H1 (cell line): ENCODE data around the gene PSORS1C1. TPM values are rescaled to one million over a fixed set of nuclear protein-coding genes. Genes with fewer than 3 reads are reported as not detected.

Experiments used
- CBX5 ChIP-seq: fragments of 300-800, 300-1000 bp; sonication (generic); IDR thresholded peaks from 2 replicates; pipeline ENCODE4 v1.7.1; 2016; ENCODE audit warnings: antibody characterized with exemption, low read length, low read depth
- CHD2 ChIP-seq: IDR thresholded peaks from 2 replicates; pipeline ENCODE4 v1.6.1; 2012; ENCODE audit warnings: low read length, improper control_type of control experiment
- CTBP2 ChIP-seq: IDR thresholded peaks from 2 replicates; pipeline ENCODE4 v1.7.0; 2011; ENCODE audit warnings: borderline replicate concordance, mild to moderate bottlenecking, moderate library complexity, mixed read lengths, low read length; ENCODE audit not compliant: insufficient read depth, insufficient read length
- EGR1 ChIP-seq: IDR thresholded peaks from 2 replicates; pipeline ENCODE4 v1.6.1; 2011; ENCODE audit warnings: low read depth, low read length, borderline replicate concordance
- EZH2 ChIP-seq: fragments of 200-600 bp; sonication (generic); IDR thresholded peaks from 2 replicates; pipeline ENCODE4 v1.7.1; 2012; ENCODE audit warnings: low read depth, mild to moderate bottlenecking, moderate library complexity, low read length, inconsistent platforms; ENCODE audit not compliant: severe bottlenecking
- GTF2F1 ChIP-seq: IDR thresholded peaks from 2 replicates; pipeline ENCODE4 v1.6.1; 2012; ENCODE audit warnings: low read depth, low read length, improper control_type of control experiment, borderline replicate concordance
- HDAC2 ChIP-seq, 2 experiments: fragments of 300-600 bp in 1 of 2; sonication (generic) in 1 of 2; IDR thresholded peaks; 2 replicates each; pipeline ENCODE4 v1.6.1; 2011 to 2012; ENCODE audit warnings: low read depth in 2 of 2, low read length in 2 of 2, mild to moderate bottlenecking in 2 of 2, moderate library complexity in 2 of 2, borderline replicate concordance in 1 of 2, inconsistent platforms in 1 of 2
- JUN ChIP-seq: IDR thresholded peaks from 2 replicates; pipeline ENCODE4 v1.6.1; 2011; ENCODE audit warnings: low read depth, mild to moderate bottlenecking, improper control_type of control experiment, low read length
- KDM1A ChIP-seq: fragments of 200-600, 300-600 bp; sonication (generic); IDR thresholded peaks from 2 replicates; pipeline ENCODE4 v1.7.1; 2016; ENCODE audit warnings: mild to moderate bottlenecking, low read length, borderline replicate concordance
- KDM4A ChIP-seq: IDR thresholded peaks from one replicate; pipeline ENCODE4 v1.7.1; 2012; ENCODE audit warnings: low read depth, mild to moderate bottlenecking, moderate library complexity, low read length, inconsistent platforms; ENCODE audit not compliant: severe bottlenecking
- KDM5A ChIP-seq: fragments of 200-600 bp; IDR thresholded peaks from 2 replicates; pipeline ENCODE4 v1.7.1; 2012; ENCODE audit warnings: mild to moderate bottlenecking, low read length, inconsistent platforms, mixed read lengths
- NANOG ChIP-seq: IDR thresholded peaks from 2 replicates; pipeline ENCODE4 v1.6.1; 2011; ENCODE audit warnings: low read length, low read depth, mild to moderate bottlenecking, inconsistent platforms; ENCODE audit not compliant: insufficient read depth, poor library complexity, severe bottlenecking
- NRF1 ChIP-seq: IDR thresholded peaks from 2 replicates; pipeline ENCODE4 v1.6.1; 2011; ENCODE audit warnings: mild to moderate bottlenecking, low read depth, low read length, improper control_type of control experiment
- PHF8 ChIP-seq: fragments of 200-600 bp; sonication (generic); conservative IDR thresholded peaks from 2 replicates; pipeline ENCODE4 v1.7.1; 2012; ENCODE audit warnings: low read depth, mild to moderate bottlenecking, inconsistent platforms, low read length, moderate library complexity
- POLR2A ChIP-seq, 2 experiments: IDR thresholded peaks; 1 replicate in 1 of 2; 2 replicates in 1 of 2; pipeline ENCODE4 v1.6.1; 2011; ENCODE audit warnings: low read depth in 2 of 2, low read length in 2 of 2, mild to moderate bottlenecking in 2 of 2; ENCODE audit errors: control extremely low read depth in 1 of 2
- RNF2 ChIP-seq: fragments of 200-900, 300-1000 bp; sonication (generic); IDR thresholded peaks from 2 replicates; pipeline ENCODE4 v1.7.1; 2016; ENCODE audit warnings: borderline replicate concordance, low read depth, mild to moderate bottlenecking, antibody characterized with exemption, low read length; ENCODE audit not compliant: poor library complexity, severe bottlenecking; ENCODE audit errors: missing control alignments
- SIN3A ChIP-seq, 2 experiments: IDR thresholded peaks in 1 of 2; conservative IDR thresholded peaks in 1 of 2; 2 replicates each; pipeline ENCODE4 v1.6.1; 2011 to 2012; ENCODE audit warnings: low read length in 2 of 2, improper control_type of control experiment in 1 of 2, low read depth in 1 of 2, mild to moderate bottlenecking in 1 of 2
- SP1 ChIP-seq: IDR thresholded peaks from 2 replicates; pipeline ENCODE4 v1.6.1; 2011; ENCODE audit warnings: low read depth, low read length
- SP2 ChIP-seq: IDR thresholded peaks from 2 replicates; pipeline ENCODE4 v1.6.1; 2012; ENCODE audit warnings: mild to moderate bottlenecking, low read length, inconsistent platforms
- TAF7 ChIP-seq: optimal IDR thresholded peaks from 2 replicates; pipeline ENCODE3; 2011; ENCODE audit warnings: low read depth, mild to moderate bottlenecking, inconsistent platforms, low read length, moderate library complexity, borderline replicate concordance
- TCF12 ChIP-seq: IDR thresholded peaks from 2 replicates; pipeline ENCODE4 v1.6.1; 2011; ENCODE audit warnings: low read depth, mild to moderate bottlenecking, low read length
- YY1 ChIP-seq: IDR thresholded peaks from 2 replicates; pipeline ENCODE4 v1.6.1; 2011; ENCODE audit warnings: low read depth, mild to moderate bottlenecking, low read length
- polyA plus RNA-seq, 7 experiments: library from polyadenylated mRNA; depleted of rRNA in 3 of 7; stranded (reverse) in 5 of 7; unstranded in 2 of 7; fragments of >200 nt in 5 of 7; fragments of 200-250 nt in 2 of 7; gene quantifications; 1 replicate in 5 of 7; 2 replicates in 1 of 7; 4 replicates in 1 of 7; pipeline versions ENCODE4 v1.2.1 to v1.2.3, GENCODE V29; 2011 to 2013; ENCODE audit warnings: missing spikeins in 2 of 7, mixed read lengths in 2 of 7
- total RNA-seq: library from RNA; stranded (reverse); fragmentation: NEBNext Ultra II Directional; extraction: Animal tissue kit (Norgen Biotek cat#: 25700); gene quantifications from 2 replicates; pipeline ENCODE4 v1.2.1, GENCODE V29; 2021

Gene PSORS1C1
- total and polyA plus RNA-seq, 2 of the 8 experiments (the other 6 are each of a cell fraction or from before 2014, with no cell fraction given): 0.12 to 0.52 TPM

DNA sequence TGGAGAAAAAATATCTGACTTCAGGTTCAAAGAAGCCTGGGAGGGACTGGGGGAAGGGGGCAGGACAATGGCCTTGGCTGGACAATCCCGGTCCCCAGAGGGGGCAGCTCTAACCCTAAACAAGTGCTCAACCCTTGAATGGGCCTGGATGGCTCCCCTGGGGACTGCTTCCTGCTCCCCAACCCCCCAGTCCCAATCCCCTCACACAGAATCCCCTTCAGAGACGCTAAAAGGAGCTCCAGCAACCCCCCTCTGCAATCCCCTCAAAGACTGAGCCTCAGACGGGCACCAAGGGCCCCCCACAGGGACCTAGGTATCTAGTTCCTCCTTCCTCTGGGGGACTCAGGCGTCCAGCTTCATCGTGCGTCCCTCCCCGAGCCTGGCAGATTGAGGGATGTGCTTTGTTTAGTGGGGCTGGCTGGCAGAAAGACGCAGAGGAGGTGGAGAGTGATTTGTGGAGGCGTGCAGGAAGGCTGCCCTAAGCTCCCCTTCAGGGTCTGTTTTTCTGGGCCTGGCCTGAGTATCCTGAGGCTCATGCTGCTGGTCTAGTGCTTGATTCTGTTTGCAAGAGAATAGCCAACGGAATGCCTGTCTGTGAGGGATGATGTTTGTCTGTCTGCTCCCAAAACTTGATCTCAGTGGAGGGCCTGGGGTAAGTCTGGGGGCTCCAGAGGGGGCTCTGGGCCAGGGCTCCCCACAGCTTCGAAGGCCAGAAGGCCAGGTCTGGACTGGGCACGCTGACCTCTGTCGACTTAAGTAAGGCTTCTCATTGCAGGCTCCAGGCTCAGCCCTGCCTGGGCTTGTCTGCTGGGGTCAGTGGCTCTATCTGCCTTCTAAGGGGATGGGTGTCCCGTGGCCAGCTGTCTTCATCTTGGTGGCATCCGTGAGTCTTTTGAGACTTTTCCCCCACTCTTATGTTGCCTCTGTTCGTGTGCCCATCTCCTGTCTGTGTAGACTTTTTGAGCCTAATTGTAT is 57.6 kb downstream of the PSORS1C1 start (continued):
- no peak for TF ChIP-seq EZH2
- no peak for TF ChIP-seq NRF1
- 0 out of 4 replicates have a peak, but pooled peaks of 1 of the 2 experiments have one; percentile 55 for TF ChIP-seq HDAC2 (IDR thresholded peaks at IDR 0.05; ENCODE audit: borderline replicate concordance in 1 of 2, low read depth in 2 of 2, low read length in 2 of 2)
- TF ChIP-seq RNF2: no peak
- peak; percentile 20; the same call in 1 of the 2 replicates for TF ChIP-seq PHF8
- TF ChIP-seq TCF12: 0 out of 2 replicates have a peak, but pooled peaks have one; percentile 86
- TF ChIP-seq GTF2F1: no peak
- TF ChIP-seq TAF7: peak; percentile 45
- peak; percentile 92 for TF ChIP-seq CTBP2
- TF ChIP-seq SIN3A (conservative IDR thresholded peaks at IDR 0.05 in 1 of 2, IDR thresholded peaks at IDR 0.05 in 1 of 2; ENCODE audit: low read depth in 1 of 2, low read length in 2 of 2): 0 out of 4 replicates have a peak, but pooled peaks of 1 of the 2 experiments have one; percentile 19
- TF ChIP-seq NANOG: peak; percentile 100
- peak; percentile 31; the same call in 1 of the 2 replicates for TF ChIP-seq YY1
- no peak for TF ChIP-seq SP2
- TF ChIP-seq CBX5: no peak
- TF ChIP-seq CHD2: 0 out of 2 replicates have a peak, but pooled peaks have one; percentile 29
- TF ChIP-seq EGR1: peak; percentile 70
- TF ChIP-seq POLR2A (IDR thresholded peaks at IDR 0.05; ENCODE audit: control extremely low read depth in 1 of 2, low read depth in 2 of 2, low read length in 2 of 2): peak in 1 of 2 experiments; percentile 71; a peak in 2 of 3 replicates
- no peak for TF ChIP-seq JUN
- peak; percentile 97 for TF ChIP-seq SP1
- peak; percentile 61; the same call in 1 of the 2 replicates for TF ChIP-seq KDM1A
- TF ChIP-seq KDM4A: no peak
- no peak for TF ChIP-seq KDM5A
